Rectal smooth muscle tissue (tissue), 1 donor: ENCODE data around the gene IQSEC1.
A peak's percentile ranks its signal among the peaks of the same experiment; 100 is the strongest.

ENCODE experiments used
- H3K27ac ChIP-seq: one replicate; pipeline ENCODE4 v1.7.0; 2013; ENCODE audit warnings: low read depth, low read length, inconsistent platforms
- H3K27me3 ChIP-seq: one replicate; pipeline ENCODE4 v1.7.0; 2013; ENCODE audit warnings: low read length; ENCODE audit not compliant: control insufficient read depth, insufficient read depth
- H3K36me3 ChIP-seq: one replicate; pipeline ENCODE4 v1.7.0; 2013; ENCODE audit warnings: low read length; ENCODE audit not compliant: control insufficient read depth, insufficient read depth
- H3K4me1 ChIP-seq: one replicate; pipeline ENCODE4 v1.7.0; 2013; ENCODE audit warnings: low read length; ENCODE audit not compliant: control insufficient read depth, insufficient read depth
- H3K4me3 ChIP-seq: one replicate; pipeline ENCODE4 v1.7.0; 2013; ENCODE audit warnings: low read length
- H3K9ac ChIP-seq: one replicate; pipeline ENCODE4 v1.7.0; 2013; ENCODE audit warnings: low read length

Gene IQSEC1

DNA sequence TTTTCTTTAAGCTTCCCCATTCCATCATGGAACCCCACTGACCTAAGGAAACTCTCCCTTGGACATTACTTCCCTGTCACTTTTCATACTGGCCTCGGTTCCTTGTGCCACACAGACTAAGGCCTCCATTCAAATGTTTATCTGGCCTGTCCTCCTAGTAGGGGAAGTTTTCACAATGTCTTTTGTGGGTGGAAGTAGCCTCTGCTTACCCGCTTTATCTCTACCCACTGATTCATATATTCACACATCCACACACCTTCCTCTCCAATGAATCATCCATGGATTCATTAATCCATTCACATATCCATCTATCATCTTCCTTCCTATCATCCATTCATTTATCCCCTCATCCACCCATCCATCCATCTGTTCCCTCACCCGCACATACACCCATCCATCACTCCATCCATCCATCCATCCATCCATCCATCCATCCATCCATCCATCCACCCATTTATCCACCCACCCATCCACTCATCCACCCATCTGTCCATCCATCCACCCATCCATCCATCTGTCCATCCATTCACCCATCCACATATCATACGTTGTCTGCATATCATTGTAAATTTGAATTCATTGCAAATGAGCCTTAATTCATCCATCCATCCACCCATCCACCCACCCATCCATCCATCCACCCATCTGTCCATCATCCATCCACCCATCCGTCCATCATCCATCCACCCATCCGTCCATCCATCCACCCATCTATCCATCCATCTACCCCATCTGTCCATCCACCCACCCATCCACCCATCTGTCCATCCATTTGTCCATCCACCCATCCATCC is 49.1 kb downstream of the IQSEC1 start:
- Histone ChIP-seq H3K27ac (no peak overlapping the region), H3K4me1 (peaks cover 2% of the 10 kb centered on the region), H3K27me3 (no peaks in the 10 kb centered on the region), H3K9ac (no peak overlapping the region), H3K36me3 (no peaks in the 10 kb centered on the region), H3K4me3 (no peak overlapping the region)

DNA sequence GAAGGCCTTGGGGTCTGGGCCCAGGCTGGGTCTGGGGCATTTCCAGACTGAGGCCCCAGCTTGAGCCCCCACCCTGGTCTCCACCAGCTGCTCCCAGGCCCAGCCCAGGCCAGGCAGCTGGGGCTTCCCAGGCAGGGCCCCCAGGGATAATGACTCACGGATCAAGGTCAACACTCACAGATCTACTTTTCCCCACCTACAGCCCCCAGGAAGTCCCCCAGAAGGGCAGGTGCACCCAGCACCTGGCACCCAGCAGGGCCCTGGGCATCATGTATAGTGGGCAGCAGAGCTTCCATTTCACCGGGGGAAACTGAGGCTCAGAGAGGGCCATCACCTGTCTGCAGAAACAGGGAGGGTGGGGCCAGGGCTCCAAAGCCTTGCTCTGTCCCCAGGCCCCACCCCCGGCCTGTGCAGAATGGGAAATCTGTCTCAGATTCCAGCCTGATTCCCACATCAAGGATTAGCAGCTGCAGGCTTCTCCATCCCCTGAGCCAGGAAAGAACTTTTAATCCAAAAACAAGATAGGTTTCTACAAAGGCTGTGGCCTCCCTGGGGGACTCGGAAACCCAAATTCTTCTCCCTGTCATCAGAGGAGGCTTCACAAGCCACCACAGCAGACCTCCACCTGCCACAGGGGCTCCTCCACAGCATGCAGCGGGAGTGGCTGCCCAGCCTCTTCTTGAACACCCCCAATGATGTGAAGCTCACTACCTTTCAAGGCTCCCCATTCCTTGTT is 49.8 kb downstream of the IQSEC1 start:
- H3K27ac ChIP-seq = peak overlapping the region; percentile 40

DNA sequence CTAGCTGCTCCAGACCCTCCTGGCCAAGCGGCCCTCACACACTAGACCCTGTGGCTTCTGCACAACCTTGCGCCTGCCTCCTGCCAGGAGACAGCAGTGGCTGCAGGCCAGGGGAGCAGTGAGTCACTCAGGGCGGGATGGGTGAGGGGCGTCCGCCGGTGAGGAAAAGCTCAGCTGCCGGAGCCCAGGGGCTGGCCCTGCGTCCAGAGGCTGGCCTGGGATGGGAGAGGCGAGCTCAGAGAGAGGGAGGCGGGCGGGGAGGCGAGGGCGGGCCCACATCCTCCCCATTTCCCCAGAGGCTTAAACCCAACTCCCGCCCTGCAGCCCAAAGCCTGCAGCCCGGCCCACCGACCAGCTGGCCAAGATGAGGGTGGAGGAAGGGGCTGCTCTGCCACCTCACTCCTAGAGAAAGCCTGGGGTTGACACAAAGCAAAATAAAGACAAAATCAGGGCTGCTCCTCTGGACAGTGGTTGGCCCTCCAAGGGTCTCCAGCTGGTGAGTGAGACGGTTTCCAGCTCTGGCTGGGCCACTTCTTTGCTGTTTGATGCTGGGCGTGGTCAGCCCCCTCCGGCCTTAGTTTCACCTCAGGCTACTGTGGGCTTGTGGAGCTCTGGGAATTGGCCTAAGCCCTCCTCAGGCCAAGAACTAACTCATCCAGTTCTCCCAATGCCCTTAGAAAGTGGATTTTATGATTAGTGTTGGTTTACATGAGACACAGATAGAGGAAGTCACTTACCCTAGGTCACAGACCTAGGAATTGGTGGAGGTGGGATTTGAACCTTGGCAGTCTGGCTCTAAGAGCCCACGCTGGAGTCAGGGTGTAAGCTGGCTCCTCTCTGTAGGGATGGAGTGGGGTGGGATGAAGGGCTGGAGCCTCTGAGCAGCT is 50.6 kb downstream of the IQSEC1 start:
- Histone ChIP-seq H3K27me3 (no peaks in the 10 kb centered on the region), H3K4me3 (peak overlapping the region; percentile 47), H3K36me3 (no peaks in the 10 kb centered on the region), H3K9ac (no peak overlapping the region), H3K27ac (peak overlapping the region; percentile 40), H3K4me1 (peaks cover 2% of the 10 kb centered on the region)

More for the DNA sequence above, 49.8 kb downstream of the IQSEC1 start:
- Histone ChIP-seq H3K4me3 (no peak overlapping the region), H3K9ac (no peak overlapping the region), H3K36me3 (no peaks in the 10 kb centered on the region), H3K4me1 (peaks cover 2% of the 10 kb centered on the region), H3K27me3 (no peaks in the 10 kb centered on the region)

DNA sequence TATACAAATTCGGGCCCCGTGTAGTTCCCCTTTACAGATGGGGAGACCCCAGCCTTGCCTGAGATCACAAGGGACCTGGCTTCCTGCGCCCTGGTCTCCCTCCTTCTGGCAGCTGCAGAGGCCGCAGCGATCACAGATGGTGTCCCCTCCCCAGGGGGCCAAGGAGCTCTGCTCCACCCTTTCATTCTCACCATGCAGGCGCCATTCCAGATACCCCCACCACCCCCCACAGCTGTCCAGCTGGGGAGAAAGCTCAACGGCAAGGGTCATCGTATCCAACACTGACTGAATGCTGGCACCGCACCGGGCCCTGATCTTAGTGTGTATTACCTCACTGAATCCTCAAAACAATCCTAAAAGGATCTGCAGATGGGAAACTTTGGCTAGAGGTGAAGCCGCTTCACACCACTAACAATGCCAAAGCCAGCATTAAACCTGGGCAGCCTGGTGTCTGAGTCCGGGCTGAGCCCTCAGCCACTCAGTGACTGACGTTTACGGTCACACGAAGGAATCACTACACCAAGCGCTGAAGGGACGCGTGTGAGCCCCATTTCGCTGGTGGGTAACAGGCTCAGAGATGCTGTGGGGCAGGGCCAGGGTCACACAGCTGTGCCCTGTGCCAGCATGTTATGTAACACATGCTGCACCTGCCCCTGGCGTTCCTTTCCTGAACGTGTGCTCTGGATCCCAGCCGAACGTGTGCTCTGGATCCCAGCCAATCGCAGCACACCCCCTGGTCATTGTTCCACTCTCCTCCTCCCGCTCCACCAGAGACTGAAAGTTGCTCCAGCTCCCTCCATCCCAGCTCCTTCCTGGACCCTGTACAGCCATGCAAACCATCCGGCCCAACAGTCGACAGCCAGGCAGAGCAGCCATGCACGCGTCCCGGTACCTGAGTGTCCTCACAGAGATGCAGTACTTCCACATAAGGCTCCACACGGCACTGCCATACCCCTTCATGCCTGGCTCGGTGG is 51.8 kb downstream of the IQSEC1 start:
- no peak overlapping the region for H3K27ac ChIP-seq
- H3K27me3 ChIP-seq = no peaks in the 10 kb centered on the region
- H3K4me1 ChIP-seq = peaks cover 2% of the 10 kb centered on the region
- H3K9ac ChIP-seq = no peak overlapping the region
- no peaks in the 10 kb centered on the region for H3K36me3 ChIP-seq
- H3K4me3 ChIP-seq = peak overlapping the region; percentile 47

DNA sequence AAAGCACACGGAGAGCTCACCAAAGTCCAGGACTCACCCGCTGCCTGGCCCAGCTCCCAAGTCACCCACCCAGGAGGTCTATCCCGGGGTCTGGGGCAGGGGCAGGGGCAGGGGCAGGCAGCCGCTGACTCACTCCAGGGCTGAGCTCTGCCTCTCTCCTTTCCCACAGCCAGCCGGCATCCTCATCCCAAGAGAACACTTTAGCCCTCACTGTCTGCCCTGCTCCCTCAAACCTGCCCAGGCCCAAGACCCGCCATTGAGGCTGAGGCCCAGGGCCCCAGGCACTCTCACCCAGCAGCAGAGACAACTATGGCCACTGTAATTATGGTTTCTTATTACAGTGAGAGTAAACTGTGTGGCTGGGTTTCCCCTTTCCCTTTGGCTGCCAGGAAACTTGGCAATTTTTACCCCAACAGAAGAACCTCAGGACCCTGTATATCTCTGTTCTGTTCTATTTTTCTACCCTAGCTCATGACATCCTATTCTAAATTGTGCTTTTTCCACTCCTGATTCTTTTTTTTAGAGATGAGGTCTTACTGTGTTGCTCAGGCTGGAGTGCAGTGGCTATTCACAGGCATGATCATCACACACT is 53.0 kb downstream of the IQSEC1 start:
- Histone ChIP-seq H3K27me3 (no peaks in the 10 kb centered on the region), H3K4me1 (peaks cover 2% of the 10 kb centered on the region), H3K27ac (no peak overlapping the region), H3K4me3 (peak overlapping the region; percentile 47), H3K36me3 (no peaks in the 10 kb centered on the region), H3K9ac (no peak overlapping the region)

DNA sequence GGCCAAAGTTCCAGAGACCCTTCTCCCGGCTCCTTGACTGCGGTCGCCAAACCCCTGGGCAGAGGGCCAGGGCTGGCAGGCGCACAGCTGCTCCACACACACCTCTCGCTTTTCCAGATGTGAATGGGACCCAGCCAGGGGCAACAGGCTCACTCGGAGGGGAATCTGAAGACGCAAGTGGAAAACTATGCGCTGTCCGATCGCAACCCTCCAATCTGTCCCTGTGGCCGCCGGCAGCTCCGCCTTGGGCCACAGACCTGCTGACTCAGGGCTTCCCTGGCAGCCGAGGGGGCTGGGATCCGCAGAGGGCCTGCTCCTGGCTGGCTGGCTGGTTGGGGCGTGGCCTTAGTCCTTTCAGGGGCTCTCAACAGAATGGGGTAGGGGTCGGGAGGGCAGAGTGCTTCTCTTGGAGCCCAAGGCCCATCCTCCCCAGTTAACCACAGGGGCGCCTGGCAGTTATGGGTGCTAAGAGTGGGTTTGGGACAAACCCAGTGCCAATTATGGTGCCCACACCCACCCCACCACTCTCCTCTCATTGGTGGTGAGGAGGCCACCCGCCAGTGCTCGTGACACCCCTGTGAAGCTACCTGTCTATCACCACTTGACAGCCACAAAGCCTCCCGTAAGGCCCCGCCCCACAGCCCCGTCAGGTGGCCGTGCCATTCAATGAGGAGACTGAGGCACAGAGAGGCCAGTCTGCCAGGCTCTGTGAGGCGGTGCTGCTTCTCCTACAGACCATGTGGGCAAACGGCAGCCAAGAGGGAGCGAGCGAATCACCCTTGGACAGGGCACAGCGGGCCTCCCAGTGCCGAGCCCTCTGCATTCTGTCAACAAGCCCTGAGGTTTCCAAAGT is 53.8 kb downstream of the IQSEC1 start:
- Histone ChIP-seq H3K27me3 (no peaks in the 10 kb centered on the region), H3K36me3 (no peaks in the 10 kb centered on the region), H3K9ac (no peak overlapping the region), H3K27ac (no peak overlapping the region), H3K4me3 (peak overlapping the region; percentile 14), H3K4me1 (peaks cover 2% of the 10 kb centered on the region)

DNA sequence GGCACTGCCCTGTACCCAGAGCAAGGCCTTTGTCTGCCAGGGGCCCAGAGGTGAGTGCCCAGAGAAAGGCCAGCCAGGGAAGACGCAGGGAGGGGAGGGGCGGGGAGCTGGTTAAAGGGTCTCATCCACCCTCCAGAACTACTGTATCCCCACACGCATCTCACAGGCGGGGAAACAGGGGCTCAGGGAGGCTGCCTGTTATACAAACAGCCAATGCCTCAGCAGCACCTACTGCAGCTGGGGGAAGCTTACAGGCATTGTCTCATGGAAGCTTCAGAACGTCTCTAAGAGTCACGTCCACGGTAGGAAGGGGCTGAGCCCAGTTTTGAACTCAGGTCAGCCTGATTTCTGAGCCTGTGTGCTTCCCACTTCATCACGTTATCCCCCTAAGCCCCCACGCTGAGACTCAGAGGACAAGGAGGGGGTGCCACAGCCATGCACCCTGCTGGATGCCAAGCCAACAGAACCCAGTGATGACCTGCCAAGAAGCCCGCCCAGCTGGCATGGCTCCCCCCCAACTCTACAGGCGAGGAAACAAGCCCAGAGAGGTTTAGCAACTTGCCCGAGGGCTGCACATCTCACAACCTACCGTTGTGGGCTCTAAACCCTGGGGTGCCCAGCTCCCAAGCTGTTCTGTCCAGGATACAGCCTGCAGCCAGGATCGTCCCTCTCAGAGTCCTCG is 54.5 kb downstream of the IQSEC1 start:
- Histone ChIP-seq H3K4me3 (peak overlapping the region; percentile 14), H3K9ac (no peak overlapping the region), H3K27me3 (no peaks in the 10 kb centered on the region), H3K27ac (no peak overlapping the region), H3K36me3 (no peaks in the 10 kb centered on the region), H3K4me1 (peaks cover 2% of the 10 kb centered on the region)

DNA sequence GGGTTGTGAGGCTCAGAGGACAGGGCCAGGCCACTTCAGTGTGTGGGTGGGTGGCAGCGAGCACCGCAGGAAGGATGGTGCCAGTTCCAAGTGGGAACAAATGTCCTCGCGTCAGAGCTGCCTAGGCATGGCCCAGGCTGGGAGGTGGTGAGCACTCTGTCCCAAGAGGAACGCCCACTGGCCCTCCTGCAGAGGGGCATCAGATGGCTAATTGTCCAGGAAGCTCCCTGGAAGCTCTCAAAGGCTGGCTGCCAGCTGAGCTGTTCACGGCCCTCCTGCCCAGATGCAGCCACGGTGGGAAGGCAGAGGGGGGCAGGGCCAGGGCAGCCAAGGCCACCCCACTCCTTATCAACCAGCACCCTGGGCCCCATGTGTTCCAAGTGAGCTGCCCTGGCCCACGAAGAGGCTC is 55.2 kb downstream of the IQSEC1 start:
- H3K27me3 ChIP-seq = no peaks in the 10 kb centered on the region
- no peak overlapping the region for H3K9ac ChIP-seq
- H3K4me3 ChIP-seq = no peak overlapping the region
- H3K4me1 ChIP-seq = peaks cover 2% of the 10 kb centered on the region
- no peak overlapping the region for H3K27ac ChIP-seq
- no peaks in the 10 kb centered on the region for H3K36me3 ChIP-seq

DNA sequence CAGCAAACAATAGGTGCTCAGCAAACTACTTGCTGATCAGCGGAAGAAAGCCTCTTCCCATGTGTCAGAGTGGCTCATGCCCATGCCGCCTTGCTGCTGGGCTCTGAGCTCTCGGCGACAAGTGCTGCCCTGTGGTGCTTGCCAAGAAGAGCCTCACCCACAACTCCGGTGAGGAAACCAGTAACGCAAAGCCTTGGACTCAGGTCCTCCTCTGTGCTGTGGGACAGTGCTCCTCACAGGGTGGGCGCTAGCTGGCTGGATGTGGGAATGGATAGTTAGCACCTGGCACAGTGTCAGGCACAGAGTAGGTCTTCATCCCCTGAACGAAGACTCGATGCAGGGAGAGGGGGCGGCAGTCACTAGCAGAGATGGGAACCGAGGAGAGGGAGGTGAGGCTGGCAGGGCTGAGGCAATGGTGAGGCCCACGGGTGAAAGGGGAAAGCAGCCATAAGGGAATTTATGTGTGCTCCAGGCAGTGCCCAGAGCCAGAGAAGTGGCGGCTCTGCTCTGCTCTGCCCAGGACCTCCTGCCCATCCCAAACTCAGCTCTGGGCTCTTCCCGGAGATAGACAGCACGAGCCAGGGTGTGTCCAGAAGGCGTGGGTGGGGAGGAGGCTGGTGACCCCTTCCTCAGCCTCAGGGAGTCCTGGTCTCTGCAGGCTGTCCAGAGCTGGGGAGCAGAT is 55.7 kb downstream of the IQSEC1 start:
- Histone ChIP-seq H3K36me3 (no peaks in the 10 kb centered on the region), H3K9ac (no peak overlapping the region), H3K27me3 (no peaks in the 10 kb centered on the region), H3K27ac (no peak overlapping the region), H3K4me3 (no peak overlapping the region), H3K4me1 (peaks cover 2% of the 10 kb centered on the region)

DNA sequence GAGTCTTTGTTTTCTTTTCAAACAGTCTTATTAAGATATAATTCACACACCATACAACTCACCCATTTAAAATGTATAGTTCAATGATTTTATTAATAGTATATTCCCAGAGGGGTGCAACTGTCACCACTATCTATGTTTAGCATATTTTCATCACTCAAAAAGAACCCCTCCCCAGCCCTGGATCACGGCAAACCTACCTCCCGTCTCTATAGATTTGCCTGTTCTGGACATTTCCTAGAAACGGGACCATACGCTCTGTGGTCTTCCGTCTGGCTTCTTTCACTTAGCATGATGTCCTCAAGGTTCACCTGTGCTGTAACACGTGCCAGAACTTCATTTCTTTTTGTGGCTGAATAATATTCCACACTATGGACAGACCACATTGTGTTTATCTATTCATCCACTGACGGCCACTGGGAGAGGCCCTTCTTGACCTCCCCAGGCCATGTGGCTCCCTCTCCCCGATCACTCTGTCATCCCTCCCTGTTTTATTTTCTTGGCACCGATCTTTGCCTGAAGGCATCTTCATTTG is 56.4 kb downstream of the IQSEC1 start:
- Histone ChIP-seq H3K9ac (no peak overlapping the region), H3K36me3 (no peaks in the 10 kb centered on the region), H3K27ac (no peak overlapping the region), H3K27me3 (no peaks in the 10 kb centered on the region), H3K4me3 (peak overlapping the region; percentile 43), H3K4me1 (peaks cover 2% of the 10 kb centered on the region)
